HEK293 (cell line): ENCODE measurements around the gene PLD4.

ENCODE experiments used
- CTCF ChIP-seq: fragments of 450-650 bp; formaldehyde crosslinking; IDR thresholded peaks from 2 replicates; pipeline ENCODE4 v1.5.1; 2016; ENCODE audit warnings: missing biosample characterization, missing genetic modification characterization
- HOXD13 ChIP-seq: sonication (generic); formaldehyde crosslinking; IDR thresholded peaks from 2 replicates; pipeline ENCODE4 v1.8.0; 2022; ENCODE audit warnings: missing genetic modification reagents, borderline replicate concordance

- no peak for TF ChIP-seq HOXD13 (CRISPR knock-in tag)
- TF ChIP-seq CTCF (tag by site-specific recombination) = no peak
Observed at GRCh38 chr14:104972301-104973134, 47.8 kb downstream of the PLD4 start.
